Measurements from ENCODE around the gene MFN1. TPM values are rescaled to one million over a fixed set of nuclear protein-coding genes. Genes with fewer than 3 reads are reported as not detected.

MFN1 gene
- total and polyA plus RNA-seq, 7 donors: 14.6 to 42.9 (median 34.5) TPM

DNA sequence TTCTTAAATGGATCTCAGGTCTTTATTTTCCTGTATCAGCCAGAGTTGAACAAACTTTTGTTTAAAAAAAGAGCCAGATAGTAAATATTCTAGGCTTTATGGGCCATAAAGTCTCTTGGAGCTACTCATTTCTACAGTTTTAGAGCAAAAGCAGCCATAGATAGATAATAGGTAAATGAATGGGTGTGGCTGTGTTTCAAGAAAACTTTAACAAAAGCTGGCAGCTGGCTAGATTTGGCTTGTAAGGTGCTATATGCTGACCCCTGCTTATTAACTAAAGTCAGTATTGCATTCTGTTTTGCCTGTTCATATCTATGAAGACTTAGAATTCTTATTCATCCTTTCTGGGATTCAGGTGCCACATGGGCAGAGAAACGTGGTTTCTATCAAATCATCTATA, 29.0 kb downstream of the MFN1 start:
- DNase-seq: no peak
- TF ChIP-seq CTCF (IDR thresholded peaks at IDR 0.05): no peak
- 81 to 93% (median 93%) methylated on average over 1 of the region's 1 CpG for WGBS, 3 donors
- Histone ChIP-seq H3K27ac (no peak overlapping the region), H3K9me3 (no peaks in the 10 kb centered on the region), H3K27me3 (ENCODE audit: insufficient read depth in 3 of 3, low read length in 2 of 3) (no peaks in the 10 kb centered on the region), H3K4me3 (no peak overlapping the region), H3K4me1 (no peaks in the 10 kb centered on the region), H3K36me3 (ENCODE audit: insufficient read depth in 1 of 2, low read depth in 1 of 2) (peaks cover 4 to 92% of the 10 kb centered on the region in 2 donors)
- intact Hi-C loops (cut with DNase I): no loop called here
- ATAC-seq: no peak

GRCh38 chr3:179391906-179392305, 44.4 kb downstream of the MFN1 start:
- Histone ChIP-seq H3K36me3 (ENCODE audit: insufficient read depth in 1 of 2, low read depth in 1 of 2) (peaks cover 2 to 97% of the 10 kb centered on the region in 2 donors), H3K4me3 (no peak overlapping the region), H3K4me1 (no peaks in the 10 kb centered on the region), H3K9me3 (no peaks in the 10 kb centered on the region), H3K27me3 (ENCODE audit: insufficient read depth in 3 of 3, low read length in 2 of 3) (no peaks in the 10 kb centered on the region), H3K27ac (no peak overlapping the region)
- intact Hi-C loops (cut with DNase I): no loop called here
- DNase-seq: no peak
- no peak for TF ChIP-seq CTCF (IDR thresholded peaks at IDR 0.05)
- 90 to 95% (median 94%) methylated on average over 1 of the region's 1 CpG for WGBS, 3 donors
- no peak for ATAC-seq

DNA sequence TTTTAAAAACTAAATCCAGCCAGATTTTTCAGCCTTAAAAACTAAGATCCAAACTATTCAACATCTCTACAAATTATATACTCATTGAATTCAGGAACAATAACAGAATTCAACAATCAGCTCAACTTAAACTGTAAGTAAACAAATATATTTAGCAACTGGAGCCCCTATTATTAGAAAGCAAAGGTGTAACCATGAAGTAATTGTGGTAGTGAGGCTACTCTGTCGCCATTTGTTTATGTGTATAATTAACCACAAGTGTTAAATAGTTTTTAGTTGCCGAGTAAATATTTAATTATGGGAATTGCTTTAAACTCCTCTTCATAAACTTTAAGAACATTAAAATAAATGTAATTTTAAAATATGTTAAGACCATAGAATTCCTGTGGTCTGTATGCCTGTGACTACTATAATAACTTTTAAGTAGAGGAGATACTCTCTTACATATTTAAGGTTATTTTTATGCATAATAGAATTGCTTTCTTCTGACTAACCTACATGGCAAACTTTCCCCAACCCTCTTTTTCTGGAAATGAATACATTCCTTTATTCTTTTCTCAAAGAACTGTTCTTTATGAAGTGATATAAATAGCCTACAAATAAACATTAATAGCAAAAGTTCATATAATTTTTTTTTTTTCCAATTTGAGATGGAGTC, 51.2 kb downstream of the MFN1 start:
- H3K27me3 ChIP-seq (ENCODE audit: insufficient read depth in 3 of 3, low read length in 2 of 3): no peaks in the 10 kb centered on the region
- ATAC-seq (no peak), DNase-seq (no peak)
- intact Hi-C loops (cut with DNase I): no loop called here
- H3K9me3 ChIP-seq: no peaks in the 10 kb centered on the region
- 71 to 98% (median 89%) methylated on average over 2 of the region's 2 CpGs for WGBS, 3 donors
- no peak for TF ChIP-seq CTCF (IDR thresholded peaks at IDR 0.05)
- H3K36me3 ChIP-seq (ENCODE audit: insufficient read depth in 1 of 2, low read depth in 1 of 2): peaks cover 0 to 90% of the 10 kb centered on the region in 2 donors
- H3K27ac ChIP-seq: no peak overlapping the region
- no peak overlapping the region for H3K4me3 ChIP-seq
- no peaks in the 10 kb centered on the region for H3K4me1 ChIP-seq

DNA sequence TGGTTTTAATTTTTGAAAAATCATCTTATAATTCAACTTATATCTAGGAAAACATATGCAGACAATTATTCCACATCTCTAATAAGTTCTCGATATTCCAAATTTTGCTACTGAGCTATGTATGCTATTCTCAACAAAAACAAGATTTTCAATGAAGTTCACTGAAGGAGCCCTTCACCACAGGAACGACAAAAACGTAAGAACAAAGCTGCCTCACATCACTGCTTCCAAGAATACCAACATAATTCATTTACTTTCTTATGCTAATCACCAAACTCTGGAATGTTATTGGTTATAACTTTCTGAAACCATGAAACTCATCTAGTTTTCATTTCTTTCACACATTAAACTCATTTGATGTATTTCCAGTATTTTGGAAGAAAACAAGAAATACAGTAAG, 54.1 kb downstream of the MFN1 start:
- no peaks in the 10 kb centered on the region for H3K27me3 ChIP-seq (ENCODE audit: insufficient read depth in 3 of 3, low read length in 2 of 3)
- peaks cover 0 to 86% of the 10 kb centered on the region in 2 donors for H3K36me3 ChIP-seq (ENCODE audit: insufficient read depth in 1 of 2, low read depth in 1 of 2)
- H3K27ac ChIP-seq: no peak overlapping the region
- TF ChIP-seq CTCF (IDR thresholded peaks at IDR 0.05): no peak
- no peak overlapping the region for H3K4me3 ChIP-seq
- no peaks in the 10 kb centered on the region for H3K4me1 ChIP-seq
- DNase-seq: no peak
- intact Hi-C loops (cut with DNase I): no loop called here
- no peak for ATAC-seq
- H3K9me3 ChIP-seq: no peaks in the 10 kb centered on the region
- WGBS, 3 donors: 81 to 88% (median 82%) methylated on average over 3 of the region's 3 CpGs

GRCh38 chr3:179402963-179403362, 55.5 kb downstream of the MFN1 start:
- Histone ChIP-seq H3K36me3 (ENCODE audit: insufficient read depth in 1 of 2, low read depth in 1 of 2) (peaks cover 0 to 72% of the 10 kb centered on the region in 2 donors), H3K9me3 (no peaks in the 10 kb centered on the region), H3K27me3 (ENCODE audit: insufficient read depth in 3 of 3, low read length in 2 of 3) (no peaks in the 10 kb centered on the region), H3K4me1 (no peaks in the 10 kb centered on the region), H3K4me3 (no peak overlapping the region), H3K27ac (no peak overlapping the region)
- no peak for DNase-seq
- intact Hi-C loops (cut with DNase I): no loop called here
- WGBS, 3 donors: 71 to 78% (median 74%) methylated on average over 5 of the region's 5 CpGs
- no peak for ATAC-seq
- TF ChIP-seq CTCF (IDR thresholded peaks at IDR 0.05): no peak
